Measurements from ENCODE around the gene OR52E8.

Gene OR52E8

DNA sequence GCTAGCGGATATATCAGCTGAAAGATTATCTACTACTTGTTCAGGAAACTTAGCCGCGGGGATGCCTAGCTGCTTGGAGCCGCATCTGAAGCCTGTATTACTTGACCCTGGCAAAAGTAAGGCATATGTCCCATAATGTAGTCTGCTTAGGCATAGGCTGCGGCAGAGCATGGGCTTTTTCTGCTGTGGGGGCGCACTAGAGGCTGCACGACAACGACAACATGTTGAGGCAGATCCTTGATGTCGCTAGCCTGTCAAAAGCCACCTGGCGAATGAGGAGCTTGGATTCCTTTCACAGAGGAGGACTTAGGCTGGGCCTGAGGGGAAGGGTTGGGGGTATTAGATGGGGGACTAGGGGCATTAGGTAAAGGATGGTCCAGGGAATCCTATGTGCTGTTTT is 49.9 kb downstream of the OR52E8 start:
- no peak for DNase-seq

All from CD4-positive, alpha-beta T cell treated with Interferon alpha-2 for 1 hour (primary cell).